Loucy (cell line): ENCODE results near the gene KCNJ18.

Source experiments
- EZH2phosphoT487 ChIP-seq: fragments of 200-600 bp; IDR thresholded peaks from 2 replicates; pipeline ENCODE4 v1.6.1; 2018; ENCODE audit warnings: antibody characterized with exemption, mild to moderate bottlenecking, moderate library complexity, borderline replicate concordance
- TF ChIP-seq, protein P1 (sequence below): fragments of 200-600 bp; sonication (generic); conservative IDR thresholded peaks from 2 replicates; pipeline ENCODE4 v1.5.1; 2014; ENCODE audit warnings: mild to moderate bottlenecking, antibody characterized with exemption, low read length

DNA sequence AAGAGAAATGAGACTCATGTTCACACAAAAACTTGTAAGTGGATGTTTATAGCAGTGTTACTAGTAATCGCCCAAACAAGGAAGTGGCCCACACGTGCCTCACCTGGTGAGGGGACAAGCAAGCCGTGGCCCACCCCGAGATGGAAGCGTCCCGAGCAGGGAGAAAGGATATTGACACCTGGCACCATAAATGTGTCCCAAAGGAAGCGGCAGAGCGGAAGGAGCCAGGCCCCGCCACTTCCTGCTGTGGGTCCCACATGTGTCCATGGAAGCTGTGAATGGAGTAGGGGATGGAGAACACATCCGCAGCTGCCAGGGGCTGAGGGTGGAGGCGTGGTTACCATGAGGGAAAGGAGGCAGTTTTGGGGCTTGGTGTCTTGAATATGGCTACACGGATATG is 18.9 kb downstream of the KCNJ18 start:
- TF ChIP-seq, protein P1, sequence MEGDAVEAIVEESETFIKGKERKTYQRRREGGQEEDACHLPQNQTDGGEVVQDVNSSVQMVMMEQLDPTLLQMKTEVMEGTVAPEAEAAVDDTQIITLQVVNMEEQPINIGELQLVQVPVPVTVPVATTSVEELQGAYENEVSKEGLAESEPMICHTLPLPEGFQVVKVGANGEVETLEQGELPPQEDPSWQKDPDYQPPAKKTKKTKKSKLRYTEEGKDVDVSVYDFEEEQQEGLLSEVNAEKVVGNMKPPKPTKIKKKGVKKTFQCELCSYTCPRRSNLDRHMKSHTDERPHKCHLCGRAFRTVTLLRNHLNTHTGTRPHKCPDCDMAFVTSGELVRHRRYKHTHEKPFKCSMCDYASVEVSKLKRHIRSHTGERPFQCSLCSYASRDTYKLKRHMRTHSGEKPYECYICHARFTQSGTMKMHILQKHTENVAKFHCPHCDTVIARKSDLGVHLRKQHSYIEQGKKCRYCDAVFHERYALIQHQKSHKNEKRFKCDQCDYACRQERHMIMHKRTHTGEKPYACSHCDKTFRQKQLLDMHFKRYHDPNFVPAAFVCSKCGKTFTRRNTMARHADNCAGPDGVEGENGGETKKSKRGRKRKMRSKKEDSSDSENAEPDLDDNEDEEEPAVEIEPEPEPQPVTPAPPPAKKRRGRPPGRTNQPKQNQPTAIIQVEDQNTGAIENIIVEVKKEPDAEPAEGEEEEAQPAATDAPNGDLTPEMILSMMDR: no peak
- TF ChIP-seq EZH2phosphoT487: no peak
